HCT116 (cell line): ENCODE measurements around the gene MEF2D.

Experiments used
- ELF1 ChIP-seq: IDR thresholded peaks from 2 replicates; pipeline ENCODE4 v1.6.1; 2012; ENCODE audit warnings: low read depth, borderline replicate concordance
- EZH2 ChIP-seq: fragments of 200-600 bp; sonication (generic); IDR thresholded peaks from 2 replicates; pipeline ENCODE4 v1.6.1; 2017; ENCODE audit warnings: antibody characterized with exemption, mixed run types
- EZH2phosphoT487 ChIP-seq: fragments of 200-600 bp; IDR thresholded peaks from 2 replicates; pipeline ENCODE4 v1.6.1; 2018; ENCODE audit warnings: antibody characterized with exemption, borderline replicate concordance
- JUND ChIP-seq: IDR thresholded peaks from 2 replicates; pipeline ENCODE4 v1.6.1; 2012
- POLR2A ChIP-seq: IDR thresholded peaks from 2 replicates; pipeline ENCODE4 v1.7.0; 2011; ENCODE audit warnings: borderline replicate concordance; ENCODE audit not compliant: insufficient read depth, insufficient read length; ENCODE audit errors: extremely low read depth
- POLR2AphosphoS5 ChIP-seq: IDR thresholded peaks from 2 replicates; pipeline ENCODE4 v1.6.1; 2011; ENCODE audit warnings: mild to moderate bottlenecking, low read depth, low read length, moderate library complexity
- SIN3A ChIP-seq: IDR thresholded peaks from 2 replicates; pipeline ENCODE4 v1.6.1; 2012; ENCODE audit warnings: low read depth
- TCF7L2 ChIP-seq: IDR thresholded peaks from 2 replicates; pipeline ENCODE4 v1.7.0; 2011; ENCODE audit warnings: borderline replicate concordance, inconsistent platforms; ENCODE audit not compliant: insufficient read depth, insufficient read length; ENCODE audit errors: extremely low read depth
- YY1 ChIP-seq: IDR thresholded peaks from 2 replicates; pipeline ENCODE4 v1.6.1; 2011; ENCODE audit warnings: low read length, low read depth, moderate library complexity, mild to moderate bottlenecking; ENCODE audit not compliant: insufficient replicate concordance; ENCODE audit errors: extremely low read depth
- ZNF274 ChIP-seq: fragments of 200-500 bp; sonication (Bioruptor generic); IDR thresholded peaks from 2 replicates; pipeline ENCODE4 v1.6.1; 2014; ENCODE audit warnings: mild to moderate bottlenecking, low read depth, low read length, inconsistent platforms
- TF ChIP-seq, protein P1 (sequence below), 3 experiments: fragments of 200-600 bp in 1 of 3; sonication (generic) in 1 of 3; IDR thresholded peaks in 2 of 3; conservative IDR thresholded peaks in 1 of 3; 2 replicates each; pipeline ENCODE4 v1.5.1; 2012 to 2017; ENCODE audit warnings: low read depth in 2 of 3, low read length in 2 of 3, antibody characterized with exemption in 1 of 3, borderline replicate concordance in 1 of 3, control low read depth in 1 of 3, mild to moderate bottlenecking in 1 of 3, mixed read lengths in 1 of 3, mixed run types in 1 of 3, moderate library complexity in 1 of 3; ENCODE audit not compliant: insufficient read depth in 1 of 3
- TF ChIP-seq, protein P2 (sequence below): IDR thresholded peaks from 2 replicates; pipeline ENCODE4 v1.6.1; 2012; ENCODE audit warnings: low read depth
- TF ChIP-seq, protein P3 (sequence below): IDR thresholded peaks from 2 replicates; pipeline ENCODE4 v1.6.1; 2012

DNA sequence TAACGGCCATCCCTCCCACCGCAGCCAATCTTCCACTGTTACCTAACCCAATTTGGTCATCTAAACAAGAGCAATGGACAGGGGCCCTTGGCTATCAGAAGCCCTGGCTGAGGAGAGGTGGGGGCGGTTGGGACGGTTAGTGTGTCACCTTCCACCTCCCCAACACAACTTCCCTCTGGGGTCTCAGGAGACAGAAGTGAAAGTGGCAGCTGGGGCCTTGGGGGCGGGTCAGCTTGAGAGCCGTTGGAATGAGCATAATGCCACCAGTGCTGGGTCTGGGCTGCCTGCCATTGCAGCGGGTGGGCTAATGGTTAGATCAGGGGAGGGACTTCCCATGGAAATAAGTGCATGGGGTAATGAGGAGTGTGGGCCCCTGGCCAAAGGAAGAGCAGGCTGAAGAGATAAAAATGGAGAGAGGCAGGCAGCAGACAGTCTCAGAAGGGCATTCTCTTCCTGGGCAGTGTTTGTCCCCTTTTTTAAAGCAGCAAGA is 7.9 kb downstream of the MEF2D start:
- TF ChIP-seq, protein P1, sequence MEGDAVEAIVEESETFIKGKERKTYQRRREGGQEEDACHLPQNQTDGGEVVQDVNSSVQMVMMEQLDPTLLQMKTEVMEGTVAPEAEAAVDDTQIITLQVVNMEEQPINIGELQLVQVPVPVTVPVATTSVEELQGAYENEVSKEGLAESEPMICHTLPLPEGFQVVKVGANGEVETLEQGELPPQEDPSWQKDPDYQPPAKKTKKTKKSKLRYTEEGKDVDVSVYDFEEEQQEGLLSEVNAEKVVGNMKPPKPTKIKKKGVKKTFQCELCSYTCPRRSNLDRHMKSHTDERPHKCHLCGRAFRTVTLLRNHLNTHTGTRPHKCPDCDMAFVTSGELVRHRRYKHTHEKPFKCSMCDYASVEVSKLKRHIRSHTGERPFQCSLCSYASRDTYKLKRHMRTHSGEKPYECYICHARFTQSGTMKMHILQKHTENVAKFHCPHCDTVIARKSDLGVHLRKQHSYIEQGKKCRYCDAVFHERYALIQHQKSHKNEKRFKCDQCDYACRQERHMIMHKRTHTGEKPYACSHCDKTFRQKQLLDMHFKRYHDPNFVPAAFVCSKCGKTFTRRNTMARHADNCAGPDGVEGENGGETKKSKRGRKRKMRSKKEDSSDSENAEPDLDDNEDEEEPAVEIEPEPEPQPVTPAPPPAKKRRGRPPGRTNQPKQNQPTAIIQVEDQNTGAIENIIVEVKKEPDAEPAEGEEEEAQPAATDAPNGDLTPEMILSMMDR (IDR thresholded peaks at IDR 0.05 in 2 of 3, conservative IDR thresholded peaks at IDR 0.05 in 1 of 3; ENCODE audit: borderline replicate concordance in 1 of 3, insufficient read depth in 1 of 3, low read depth in 2 of 3, low read length in 2 of 3), result no peak
- TF ChIP-seq POLR2A, result no peak
- no peak for TF ChIP-seq EZH2
- no peak for TF ChIP-seq JUND
- no peak for TF ChIP-seq ZNF274
- TF ChIP-seq YY1, result no peak
- TF ChIP-seq POLR2AphosphoS5, result no peak
- TF ChIP-seq, protein P2, sequence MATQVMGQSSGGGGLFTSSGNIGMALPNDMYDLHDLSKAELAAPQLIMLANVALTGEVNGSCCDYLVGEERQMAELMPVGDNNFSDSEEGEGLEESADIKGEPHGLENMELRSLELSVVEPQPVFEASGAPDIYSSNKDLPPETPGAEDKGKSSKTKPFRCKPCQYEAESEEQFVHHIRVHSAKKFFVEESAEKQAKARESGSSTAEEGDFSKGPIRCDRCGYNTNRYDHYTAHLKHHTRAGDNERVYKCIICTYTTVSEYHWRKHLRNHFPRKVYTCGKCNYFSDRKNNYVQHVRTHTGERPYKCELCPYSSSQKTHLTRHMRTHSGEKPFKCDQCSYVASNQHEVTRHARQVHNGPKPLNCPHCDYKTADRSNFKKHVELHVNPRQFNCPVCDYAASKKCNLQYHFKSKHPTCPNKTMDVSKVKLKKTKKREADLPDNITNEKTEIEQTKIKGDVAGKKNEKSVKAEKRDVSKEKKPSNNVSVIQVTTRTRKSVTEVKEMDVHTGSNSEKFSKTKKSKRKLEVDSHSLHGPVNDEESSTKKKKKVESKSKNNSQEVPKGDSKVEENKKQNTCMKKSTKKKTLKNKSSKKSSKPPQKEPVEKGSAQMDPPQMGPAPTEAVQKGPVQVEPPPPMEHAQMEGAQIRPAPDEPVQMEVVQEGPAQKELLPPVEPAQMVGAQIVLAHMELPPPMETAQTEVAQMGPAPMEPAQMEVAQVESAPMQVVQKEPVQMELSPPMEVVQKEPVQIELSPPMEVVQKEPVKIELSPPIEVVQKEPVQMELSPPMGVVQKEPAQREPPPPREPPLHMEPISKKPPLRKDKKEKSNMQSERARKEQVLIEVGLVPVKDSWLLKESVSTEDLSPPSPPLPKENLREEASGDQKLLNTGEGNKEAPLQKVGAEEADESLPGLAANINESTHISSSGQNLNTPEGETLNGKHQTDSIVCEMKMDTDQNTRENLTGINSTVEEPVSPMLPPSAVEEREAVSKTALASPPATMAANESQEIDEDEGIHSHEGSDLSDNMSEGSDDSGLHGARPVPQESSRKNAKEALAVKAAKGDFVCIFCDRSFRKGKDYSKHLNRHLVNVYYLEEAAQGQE, result no peak
- no peak for TF ChIP-seq ELF1
- TF ChIP-seq, protein P3, sequence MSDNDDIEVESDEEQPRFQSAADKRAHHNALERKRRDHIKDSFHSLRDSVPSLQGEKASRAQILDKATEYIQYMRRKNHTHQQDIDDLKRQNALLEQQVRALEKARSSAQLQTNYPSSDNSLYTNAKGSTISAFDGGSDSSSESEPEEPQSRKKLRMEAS, result no peak
- no peak for TF ChIP-seq EZH2phosphoT487
- TF ChIP-seq TCF7L2, result no peak
- no peak for TF ChIP-seq SIN3A
